ENCODE measurements around the gene NCAM1.

- TF ChIP-seq CTCF (IDR thresholded peaks at IDR 0.05 in 8 of 11, conservative IDR thresholded peaks at IDR 0.05 in 3 of 11) (no peak), POLR2AphosphoS5 (IDR thresholded peaks at IDR 0.05) (no peak), POLR2A (IDR thresholded peaks at IDR 0.05) (no peak)
Measured at GRCh38 chr11:113133071-113133470, 171.9 kb downstream of the NCAM1 start.

Data from spleen (tissue), 7 donors.